Inferior parietal cortex (tissue), 1 donor: ENCODE measurements around the gene SUCLG2.

Source experiments
- DNase-seq: peaks from one replicate; pipeline ENCODE4 v3.0.0-alpha.2; 2016; ENCODE audit errors: extremely low spot score

The SUCLG2 gene

GRCh38 chr3:67515778-67516177, 138.6 kb downstream of the SUCLG2 start:
- DNase-seq, result no peak

GRCh38 chr3:67509471-67510075, 144.8 kb downstream of the SUCLG2 start:
- no peak for DNase-seq

GRCh38 chr3:67507584-67507983, 146.8 kb downstream of the SUCLG2 start:
- no peak for DNase-seq

GRCh38 chr3:67500709-67501108, 153.7 kb downstream of the SUCLG2 start:
- DNase-seq, result no peak

GRCh38 chr3:67497746-67498145, 156.7 kb downstream of the SUCLG2 start:
- no peak for DNase-seq

GRCh38 chr3:67495751-67496150, 158.7 kb downstream of the SUCLG2 start:
- no peak for DNase-seq

- DNase-seq, result no peak
These were observed 160.6 kb downstream of the SUCLG2 start for GRCh38 chr3:67493808-67494207.

GRCh38 chr3:67490658-67491057, 163.8 kb downstream of the SUCLG2 start:
- no peak for DNase-seq

GRCh38 chr3:67489816-67490215, 164.6 kb downstream of the SUCLG2 start:
- DNase-seq, result no peak

GRCh38 chr3:67487564-67488114, 166.8 kb downstream of the SUCLG2 start:
- DNase-seq, result no peak

- no peak for DNase-seq
These were observed 167.5 kb downstream of the SUCLG2 start for GRCh38 chr3:67486883-67487282.

GRCh38 chr3:67484085-67484484, 170.3 kb downstream of the SUCLG2 start:
- no peak for DNase-seq

GRCh38 chr3:67481126-67481525, 173.3 kb downstream of the SUCLG2 start:
- DNase-seq, result no peak

- no peak for DNase-seq
These were observed 176.0 kb downstream of the SUCLG2 start for GRCh38 chr3:67478423-67478822.

- no peak for DNase-seq
These were observed 180.1 kb downstream of the SUCLG2 start for GRCh38 chr3:67474311-67474710.

GRCh38 chr3:67472674-67473201, 181.7 kb downstream of the SUCLG2 start:
- no peak for DNase-seq

GRCh38 chr3:67470207-67470606, 184.2 kb downstream of the SUCLG2 start:
- no peak for DNase-seq

GRCh38 chr3:67468511-67468910, 185.9 kb downstream of the SUCLG2 start:
- DNase-seq, result no peak

GRCh38 chr3:67463656-67464055, 190.8 kb downstream of the SUCLG2 start:
- DNase-seq, result no peak

GRCh38 chr3:67462187-67462586, 192.2 kb downstream of the SUCLG2 start:
- no peak for DNase-seq

GRCh38 chr3:67461667-67462142, 192.7 kb downstream of the SUCLG2 start:
- DNase-seq, result no peak

- no peak for DNase-seq
These were observed 193.4 kb downstream of the SUCLG2 start for GRCh38 chr3:67460841-67461510.

- no peak for DNase-seq
These were observed 194.6 kb downstream of the SUCLG2 start for GRCh38 chr3:67459796-67460195.
